WERI-Rb-1 (cell line): ENCODE measurements around the gene CT83.

ENCODE experiments used
- DNase-seq: peaks from one replicate; pipeline ENCODE4 v3.0.0-alpha.2; 2020
- H3K27ac ChIP-seq: fragments of 250-450 bp; sonication (Bioruptor Pico); 2 replicates; pipeline ENCODE4 v1.5.1; 2020; ENCODE audit warnings: mild to moderate bottlenecking, moderate library complexity
- H3K27me3 ChIP-seq: fragments of 250-450 bp; sonication (Bioruptor Pico); 2 replicates; pipeline ENCODE4 v1.5.1; 2021; ENCODE audit warnings: mild to moderate bottlenecking, low read depth, moderate library complexity; ENCODE audit not compliant: insufficient read depth, severe bottlenecking
- H3K36me3 ChIP-seq: fragments of 250-450 bp; sonication (Bioruptor Pico); 2 replicates; pipeline ENCODE4 v1.5.1; 2020; ENCODE audit warnings: mild to moderate bottlenecking, moderate library complexity
- H3K4me3 ChIP-seq: 2 replicates; pipeline ENCODE4 v1.5.1; 2011; ENCODE audit warnings: low read depth, mild to moderate bottlenecking, control low read depth, low read length
- H3K9me3 ChIP-seq: fragments of 250-450 bp; sonication (Bioruptor Pico); 2 replicates; pipeline ENCODE4 v1.5.1; 2021; ENCODE audit warnings: mild to moderate bottlenecking, moderate library complexity; ENCODE audit not compliant: severe bottlenecking
- CTCF ChIP-seq: IDR thresholded peaks from 2 replicates; pipeline ENCODE4 v1.5.1; 2011; ENCODE audit warnings: low read depth, mild to moderate bottlenecking, control low read depth, inconsistent platforms, low read length

The CT83 gene

GRCh38 chrX:116436358-116436816, 26.4 kb downstream of the CT83 start, which contains the start of gene SLC6A14:
SLC6A14 (plus strand) TSS chrX:116436606; CDS start chrX:116436710, 104 bp downstream.
- H3K27ac ChIP-seq: no peak within 1 kb of the TSS
- H3K9me3 ChIP-seq: no peaks in the 10 kb centered on the region

GRCh38 chrX:116435597-116435996, 27.2 kb downstream of the CT83 start:
- H3K9me3 ChIP-seq: no peaks in the 10 kb centered on the region
- H3K27ac ChIP-seq: no peak overlapping the region
- no peak for DNase-seq
- H3K4me3 ChIP-seq: no peak overlapping the region
- H3K36me3 ChIP-seq: no peaks in the 10 kb centered on the region
- TF ChIP-seq CTCF: no peak
- peaks cover 45% of the 10 kb centered on the region for H3K27me3 ChIP-seq

More at GRCh38 chrX:116436358-116436816, 26.4 kb downstream of the CT83 start, which contains the start of gene SLC6A14:
- H3K27me3 ChIP-seq: peaks cover 45% of the 10 kb centered on the region
- H3K4me3 ChIP-seq: no peak within 1 kb of the TSS
- DNase-seq: no peak
- TF ChIP-seq CTCF: no peak
- no peaks in the 10 kb centered on the region for H3K36me3 ChIP-seq

- H3K4me3 ChIP-seq: no peak overlapping the region
- no peak overlapping the region for H3K27ac ChIP-seq
- no peaks in the 10 kb centered on the region for H3K36me3 ChIP-seq
- H3K9me3 ChIP-seq: no peaks in the 10 kb centered on the region
- peaks cover 36% of the 10 kb centered on the region for H3K27me3 ChIP-seq
- DNase-seq: no peak
- no peak for TF ChIP-seq CTCF
Observed at GRCh38 chrX:116427978-116428377, 34.8 kb downstream of the CT83 start.

- Histone ChIP-seq H3K36me3 (no peaks in the 10 kb centered on the region), H3K27me3 (peaks cover 33% of the 10 kb centered on the region), H3K4me3 (no peak overlapping the region), H3K27ac (no peak overlapping the region), H3K9me3 (no peaks in the 10 kb centered on the region)
- no peak for DNase-seq
- no peak for TF ChIP-seq CTCF
Observed at GRCh38 chrX:116417968-116418367, 44.8 kb downstream of the CT83 start.

GRCh38 chrX:116417214-116417613, 45.6 kb downstream of the CT83 start:
- TF ChIP-seq CTCF: no peak
- no peak overlapping the region for H3K4me3 ChIP-seq
- no peaks in the 10 kb centered on the region for H3K36me3 ChIP-seq
- H3K9me3 ChIP-seq: no peaks in the 10 kb centered on the region
- H3K27me3 ChIP-seq: peaks cover 33% of the 10 kb centered on the region
- no peak for DNase-seq
- no peak overlapping the region for H3K27ac ChIP-seq

- Histone ChIP-seq H3K4me3 (no peak overlapping the region), H3K9me3 (peaks cover 2% of the 10 kb centered on the region), H3K36me3 (no peaks in the 10 kb centered on the region), H3K27ac (no peak overlapping the region), H3K27me3 (peaks cover 23% of the 10 kb centered on the region)
- no peak for TF ChIP-seq CTCF
- DNase-seq: no peak
Observed at GRCh38 chrX:116413273-116413672, 49.5 kb downstream of the CT83 start.
